ENCODE measurements around the gene NDNF. TPM values are rescaled to one million over a fixed set of nuclear protein-coding genes. Genes with fewer than 3 reads are reported as not detected.

Gene NDNF
- total RNA-seq, 3 donors from 2014 or later = 9.0 to 11.8 (median 10.3) TPM

DNA sequence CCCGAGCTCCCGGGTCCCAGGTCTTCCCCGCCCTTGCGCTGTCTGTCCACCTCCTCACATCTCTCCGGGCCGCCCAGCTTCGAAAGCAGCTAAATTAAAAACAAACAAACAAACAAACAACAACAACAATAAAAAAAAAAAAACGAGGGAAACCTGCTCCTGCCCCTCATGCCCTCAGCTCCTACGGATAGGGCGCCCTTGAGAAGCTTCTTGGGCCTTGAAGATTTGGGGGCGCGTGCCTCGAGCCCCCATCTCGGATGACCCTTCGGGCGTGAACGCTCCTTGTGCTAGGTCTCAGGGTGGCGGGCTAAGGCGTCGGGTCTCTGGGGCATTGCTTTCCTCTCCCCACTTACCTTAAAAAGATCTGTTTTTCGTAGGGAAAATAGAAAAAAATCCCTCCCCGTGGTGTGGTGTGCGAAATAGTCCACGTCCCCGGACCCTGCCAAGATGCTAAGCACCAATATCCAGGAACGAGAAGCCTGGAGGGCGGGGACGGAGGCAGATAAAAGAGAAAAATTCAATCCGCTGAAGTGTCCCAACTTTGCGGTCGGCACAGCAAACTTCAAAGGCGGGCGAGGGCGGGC is 603 bp downstream of the NDNF start:
- ATAC-seq = no peak
- Histone ChIP-seq H3K36me3 (ENCODE audit: low read depth) (no peaks in the 10 kb centered on the region), H3K4me3 (peak overlapping the region; percentile 39), H3K4me1 (ENCODE audit: low read depth) (peaks cover 17% of the 10 kb centered on the region), H3K9me3 (no peaks in the 10 kb centered on the region)
- intact Hi-C loops (cut with DNase I, micrococcal nuclease) = no loop called here
- DNase-seq = no peak
- TF ChIP-seq, protein P1, sequence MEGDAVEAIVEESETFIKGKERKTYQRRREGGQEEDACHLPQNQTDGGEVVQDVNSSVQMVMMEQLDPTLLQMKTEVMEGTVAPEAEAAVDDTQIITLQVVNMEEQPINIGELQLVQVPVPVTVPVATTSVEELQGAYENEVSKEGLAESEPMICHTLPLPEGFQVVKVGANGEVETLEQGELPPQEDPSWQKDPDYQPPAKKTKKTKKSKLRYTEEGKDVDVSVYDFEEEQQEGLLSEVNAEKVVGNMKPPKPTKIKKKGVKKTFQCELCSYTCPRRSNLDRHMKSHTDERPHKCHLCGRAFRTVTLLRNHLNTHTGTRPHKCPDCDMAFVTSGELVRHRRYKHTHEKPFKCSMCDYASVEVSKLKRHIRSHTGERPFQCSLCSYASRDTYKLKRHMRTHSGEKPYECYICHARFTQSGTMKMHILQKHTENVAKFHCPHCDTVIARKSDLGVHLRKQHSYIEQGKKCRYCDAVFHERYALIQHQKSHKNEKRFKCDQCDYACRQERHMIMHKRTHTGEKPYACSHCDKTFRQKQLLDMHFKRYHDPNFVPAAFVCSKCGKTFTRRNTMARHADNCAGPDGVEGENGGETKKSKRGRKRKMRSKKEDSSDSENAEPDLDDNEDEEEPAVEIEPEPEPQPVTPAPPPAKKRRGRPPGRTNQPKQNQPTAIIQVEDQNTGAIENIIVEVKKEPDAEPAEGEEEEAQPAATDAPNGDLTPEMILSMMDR (IDR thresholded peaks at IDR 0.05) = no peak

DNA sequence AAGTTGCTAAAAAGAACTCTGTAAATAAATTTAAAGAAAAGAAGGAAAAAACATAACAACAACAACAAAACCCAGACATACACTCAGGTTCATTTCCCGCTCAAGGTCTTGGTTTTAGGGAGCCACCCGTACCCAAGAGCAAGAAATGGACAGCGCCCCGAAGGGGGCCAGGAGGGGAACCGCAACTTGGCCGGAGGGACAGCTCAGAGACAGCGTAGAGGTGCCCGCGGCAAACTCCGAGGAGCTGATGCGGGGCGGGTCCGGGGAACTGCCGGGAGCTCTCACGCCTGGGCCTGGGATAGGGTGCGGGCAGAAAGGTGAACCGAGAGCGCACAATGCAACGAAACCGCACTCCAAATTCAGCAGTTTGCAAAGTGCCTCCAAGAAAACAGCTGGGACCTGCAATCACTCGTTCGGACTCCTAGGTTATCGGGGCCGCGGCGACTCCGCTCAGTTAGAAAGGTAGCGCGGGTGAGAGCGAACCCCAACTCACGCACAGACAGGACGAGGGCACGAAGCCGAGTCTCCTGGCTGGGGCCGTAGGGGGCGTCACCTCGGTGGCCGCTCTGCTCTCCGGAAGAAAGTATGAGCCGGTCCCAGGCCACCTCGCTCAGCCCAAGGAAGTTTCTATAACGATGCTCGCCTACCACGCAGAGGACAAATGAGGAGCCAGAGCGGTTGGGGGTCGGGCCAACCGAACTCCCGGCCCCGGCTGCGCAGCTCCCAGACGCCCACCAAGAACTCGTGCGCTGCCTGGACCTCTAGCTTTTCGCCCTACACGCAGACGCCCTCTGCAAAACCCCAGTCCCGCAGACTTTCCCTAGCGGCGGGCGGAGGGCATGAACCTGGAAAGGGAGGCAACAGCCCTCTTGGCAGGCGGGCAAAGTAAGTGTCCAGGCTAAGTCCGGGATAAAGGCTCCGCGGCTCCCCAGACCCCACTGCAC is 1.4 kb downstream of the NDNF start:
- DNase-seq (peak; percentile 58 to 73 (median 69)), ATAC-seq (peak; percentile 57)
- TF ChIP-seq, protein P1 (IDR thresholded peaks at IDR 0.05) = peak; percentile 16
- H3K4me3 ChIP-seq = peak overlapping the region; percentile 4
- intact Hi-C loops (cut with DNase I, micrococcal nuclease) = no loop called here
- no peaks in the 10 kb centered on the region for H3K36me3 ChIP-seq (ENCODE audit: low read depth)
- peaks cover 17% of the 10 kb centered on the region for H3K4me1 ChIP-seq (ENCODE audit: low read depth)
- H3K9me3 ChIP-seq = no peaks in the 10 kb centered on the region

DNA sequence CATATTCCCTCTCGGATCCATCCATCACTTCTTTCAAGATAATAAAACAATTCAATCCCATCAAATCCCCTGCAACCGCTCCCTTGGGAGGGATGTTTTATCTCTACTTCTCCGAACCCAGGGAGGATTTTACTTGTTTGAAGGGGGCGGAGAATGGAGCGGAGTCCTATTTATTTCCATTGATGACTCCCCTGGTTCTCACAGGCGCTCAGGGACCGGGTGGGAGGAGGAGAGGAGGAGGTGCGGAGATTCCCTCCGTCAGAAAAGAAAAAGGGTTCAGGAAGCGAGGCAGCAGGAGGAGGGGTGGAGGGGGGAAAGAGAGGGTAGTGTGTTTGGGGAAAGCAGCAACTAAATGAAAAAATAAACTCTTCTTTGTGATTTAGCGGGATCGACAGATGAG is 2.1 kb downstream of the NDNF start:
- Histone ChIP-seq H3K36me3 (ENCODE audit: low read depth) (no peaks in the 10 kb centered on the region), H3K4me3 (no peak overlapping the region), H3K9me3 (no peaks in the 10 kb centered on the region), H3K4me1 (ENCODE audit: low read depth) (peaks cover 17% of the 10 kb centered on the region)
- ATAC-seq (no peak), DNase-seq (no peak)
- intact Hi-C loops (cut with DNase I, micrococcal nuclease) = no loop called here
- TF ChIP-seq, protein P1 (IDR thresholded peaks at IDR 0.05) = no peak

DNA sequence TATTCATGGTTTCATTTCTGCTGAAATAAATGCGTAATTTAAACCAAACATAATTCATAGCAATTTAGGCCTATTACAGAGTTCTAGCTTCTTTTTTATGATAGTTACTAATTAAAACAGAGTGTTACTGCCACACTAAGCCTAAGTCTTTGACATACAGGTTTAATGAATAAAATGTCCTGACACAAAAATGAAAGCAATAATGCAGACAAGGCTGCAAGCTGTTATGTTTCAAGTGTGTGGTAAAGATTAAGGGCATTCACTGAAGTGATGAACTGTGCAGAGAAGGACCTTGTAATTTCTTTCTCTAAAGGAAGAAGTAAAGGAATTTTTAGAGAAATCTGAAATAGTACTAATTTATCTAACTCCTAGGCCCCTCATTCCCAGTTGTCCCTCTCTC is 2.9 kb downstream of the NDNF start:
- TF ChIP-seq, protein P1 (IDR thresholded peaks at IDR 0.05) = no peak
- DNase-seq (no peak), ATAC-seq (no peak)
- no peaks in the 10 kb centered on the region for H3K36me3 ChIP-seq (ENCODE audit: low read depth)
- peaks cover 13% of the 10 kb centered on the region for H3K4me1 ChIP-seq (ENCODE audit: low read depth)
- intact Hi-C loops (cut with DNase I, micrococcal nuclease) = no loop called here
- no peak overlapping the region for H3K4me3 ChIP-seq
- no peaks in the 10 kb centered on the region for H3K9me3 ChIP-seq

DNA sequence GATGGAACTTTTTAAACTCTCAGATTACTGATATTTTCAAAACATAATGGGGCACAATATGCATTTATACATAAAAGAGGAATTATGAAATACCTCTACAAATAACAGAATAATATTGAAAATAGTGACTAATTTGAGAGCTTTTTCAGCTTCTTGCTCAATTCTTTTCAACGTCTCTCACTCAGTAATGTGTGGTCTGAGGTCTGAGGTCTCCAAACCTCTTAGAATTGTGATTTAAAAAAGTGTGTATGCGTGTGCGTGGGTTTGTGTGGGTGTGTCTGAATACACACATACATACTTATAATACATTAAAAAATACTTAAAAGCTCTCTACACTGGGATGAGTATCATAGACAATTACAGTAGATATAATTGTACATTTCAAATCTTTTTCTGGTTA is 7.9 kb downstream of the NDNF start:
- H3K4me1 ChIP-seq (ENCODE audit: low read depth) = no peaks in the 10 kb centered on the region
- no peaks in the 10 kb centered on the region for H3K9me3 ChIP-seq
- H3K4me3 ChIP-seq = no peak overlapping the region
- DNase-seq = no peak
- intact Hi-C loops (cut with DNase I, micrococcal nuclease) = no loop called here
- TF ChIP-seq, protein P1 (IDR thresholded peaks at IDR 0.05) = no peak
- ATAC-seq = no peak
- H3K36me3 ChIP-seq (ENCODE audit: low read depth) = no peaks in the 10 kb centered on the region
